Right cardiac atrium (tissue), 5 donors: ENCODE measurements around the gene MRI1. TPM values are rescaled to one million over a fixed set of nuclear protein-coding genes. Genes with fewer than 3 reads are reported as not detected.

Source experiments
- ATAC-seq, 2 donors: fragments of 200-7000 bp; cut with Tn5 transposase; one replicate each; pipeline versions ENCODE4 v1.8.0 to v1.9.1; 2020; ENCODE audit warnings: moderate library complexity in 2 of 2, mild to moderate bottlenecking in 1 of 2
- DNase-seq, 3 donors: peaks; one replicate each; pipeline ENCODE4 v3.0.0-alpha.2; 2020
- H3K27ac ChIP-seq: one replicate; pipeline ENCODE4 v1.5.1; 2013; ENCODE audit warnings: mild to moderate bottlenecking, low read length, control low read depth, moderate library complexity
- H3K27me3 ChIP-seq: one replicate; pipeline ENCODE4 v1.6.1; 2013; ENCODE audit not compliant: control insufficient read depth, insufficient read depth
- H3K4me1 ChIP-seq: one replicate; pipeline ENCODE4 v1.6.1; 2013; ENCODE audit warnings: low read length; ENCODE audit not compliant: control insufficient read depth, insufficient read depth
- H3K4me3 ChIP-seq: one replicate; pipeline ENCODE4 v1.5.1; 2013; ENCODE audit warnings: low read length, control low read depth
- H3K9me3 ChIP-seq: one replicate; pipeline ENCODE4 v1.6.1; 2013; ENCODE audit warnings: low read length; ENCODE audit not compliant: control insufficient read depth
- WGBS: extraction: QIAGEN DNeasy Blood & Tissue Kit; methylation state at CpG from one replicate; pipeline ENCODE4 v1.1.7; 2013; 5-methylcytosine and 5-hydroxymethylcytosine counted together
- intact Hi-C, 4 donors: fragments of 100-400 bp; cut with DNase I; formaldehyde crosslinking; loops; one replicate each; pipeline versions ENCODE4 v1.11.0 to v1.14.0; 2022 to 2023
- polyA plus RNA-seq: library from polyadenylated mRNA; stranded (reverse); fragments of 200-250 nt; gene quantifications from one replicate; pipeline ENCODE4 v1.2.3, GENCODE V29; 2013
- total RNA-seq, 4 donors: library from RNA; stranded (reverse); fragmentation: NEBNext Ultra II Directional; extraction: Animal tissue kit (Norgen Biotek cat#: 25700); gene quantifications; one replicate each; pipeline ENCODE4 v1.2.1, GENCODE V29; 2021
- donor health status: healthy with polysubstance abuse.
- donor health status: DM: no; HTN: yes; CAD: no.
- donor health status: DM: no; HTN: no; CAD: no.
- donor health status: DM: no; HTN: yes; CAD: no; lungs with severe emphysema.
- donor health status: DM: yes; HTN: yes; CAD: no.

The MRI1 gene
- total and polyA plus RNA-seq, 5 donors, result 11.2 to 21.2 (median 16.7) TPM

DNA sequence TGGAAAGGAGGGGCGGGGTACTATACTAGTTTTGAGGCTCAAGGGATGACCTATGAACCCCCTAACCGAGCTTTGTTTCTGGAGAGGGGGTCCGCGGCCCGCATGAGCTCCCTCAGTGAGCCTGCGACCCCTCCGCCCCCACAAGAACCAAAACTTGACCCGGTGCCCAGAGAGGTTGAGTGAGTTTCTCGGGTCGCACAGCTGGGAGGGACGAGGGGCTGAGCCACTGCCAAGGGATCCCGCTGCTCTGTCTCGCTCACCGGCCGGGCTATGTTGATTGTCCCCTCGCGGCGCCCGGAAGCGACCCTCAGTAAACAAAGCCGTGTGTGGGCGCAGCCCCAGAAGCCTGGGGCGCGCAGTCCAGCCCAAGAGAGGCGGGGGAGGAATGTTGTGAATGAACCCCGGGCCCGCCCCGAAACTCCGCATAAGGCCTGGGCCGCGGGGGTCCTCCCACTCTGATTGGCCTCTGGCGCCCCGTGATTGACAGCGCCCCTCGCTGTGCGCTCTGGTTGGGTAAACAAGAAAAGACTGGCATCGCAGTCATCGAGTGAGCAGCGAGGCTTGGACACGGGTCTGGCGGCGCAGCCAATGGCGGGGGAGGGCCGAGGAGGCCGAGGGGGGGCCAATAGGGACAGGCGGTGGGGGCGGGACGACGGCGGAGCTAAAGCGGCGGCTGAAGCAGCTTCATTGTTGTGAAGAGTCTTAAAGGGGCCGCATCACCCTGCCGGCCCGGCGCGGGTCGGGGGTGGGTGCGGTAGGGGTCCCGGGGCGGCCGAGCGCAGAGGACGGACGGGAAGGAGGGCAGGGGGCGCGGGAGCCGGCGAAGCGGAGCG is 30.7 kb downstream of the MRI1 start, which contains the start of gene ZSWIM4:
TSS of gene ZSWIM4 (plus strand) at position 687 of the 833 bp plus-strand sequence. CDS start 206 bp downstream, outside the sequence.
- ATAC-seq (peak; percentile 97 to 98), DNase-seq (peak; percentile 99 to 100 (median 100))
- peak within 1 kb of the TSS; percentile 97 for H3K4me3 ChIP-seq
- intact Hi-C loops, result loop anchor here in 3 of 4 donors (5.0 kb wide), 2 partner anchors 37 to 67 kb away; no protein-coding TSS in a partner anchor
- peak within 1 kb of the TSS; percentile 86 for H3K27ac ChIP-seq
- no peaks in the 10 kb centered on the region for H3K9me3 ChIP-seq
- no peaks in the 10 kb centered on the region for H3K27me3 ChIP-seq
- peaks cover 6% of the 10 kb centered on the region for H3K4me1 ChIP-seq
- WGBS, result under 1% methylated on average over 71 of the region's 71 CpGs

DNA sequence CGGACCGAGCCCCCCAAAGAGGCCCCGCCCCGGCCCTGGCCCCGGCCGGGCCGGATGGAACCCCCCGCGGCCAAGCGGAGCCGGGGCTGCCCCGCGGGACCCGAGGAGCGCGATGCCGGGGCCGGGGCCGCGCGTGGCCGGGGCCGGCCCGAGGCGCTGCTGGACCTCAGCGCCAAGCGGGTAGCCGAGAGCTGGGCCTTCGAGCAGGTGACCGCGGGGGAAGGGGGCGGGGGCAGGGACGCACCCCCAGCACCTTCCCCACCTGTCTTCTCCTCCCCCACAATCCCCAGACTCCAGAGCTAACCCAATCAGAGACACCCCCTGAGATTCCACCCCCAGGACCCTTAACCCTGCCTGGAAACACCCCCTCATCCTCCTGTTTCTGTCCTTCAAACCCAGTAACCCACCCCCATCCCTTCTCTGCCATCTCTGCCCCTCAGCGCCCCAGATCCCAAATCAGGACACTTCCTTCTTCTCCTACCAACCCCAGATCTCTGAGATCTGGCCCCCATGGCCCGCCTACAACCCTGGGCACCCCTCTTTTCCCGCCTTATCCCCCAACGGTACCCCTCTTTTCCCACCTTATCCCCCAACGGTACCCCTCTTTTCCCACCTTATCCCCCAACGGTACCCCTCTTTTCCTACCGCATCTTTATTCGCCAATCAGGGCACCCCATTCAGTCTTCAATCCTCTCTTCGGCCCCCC is 31.4 kb downstream of the MRI1 start:
- Histone ChIP-seq H3K27ac (peak overlapping the region; percentile 86), H3K4me3 (peak overlapping the region; percentile 97), H3K4me1 (peaks cover 6% of the 10 kb centered on the region), H3K27me3 (no peaks in the 10 kb centered on the region), H3K9me3 (no peaks in the 10 kb centered on the region)
- 2% methylated on average over 42 of the region's 42 CpGs for WGBS
- peak in 1 of 2 donors; percentile 3 for ATAC-seq
- intact Hi-C loops, result loop anchor here in 3 of 4 donors (5.0 kb wide), 2 partner anchors 37 to 67 kb away; no protein-coding TSS in a partner anchor
- DNase-seq, result peak in 1 of 3 donors; percentile 69

DNA sequence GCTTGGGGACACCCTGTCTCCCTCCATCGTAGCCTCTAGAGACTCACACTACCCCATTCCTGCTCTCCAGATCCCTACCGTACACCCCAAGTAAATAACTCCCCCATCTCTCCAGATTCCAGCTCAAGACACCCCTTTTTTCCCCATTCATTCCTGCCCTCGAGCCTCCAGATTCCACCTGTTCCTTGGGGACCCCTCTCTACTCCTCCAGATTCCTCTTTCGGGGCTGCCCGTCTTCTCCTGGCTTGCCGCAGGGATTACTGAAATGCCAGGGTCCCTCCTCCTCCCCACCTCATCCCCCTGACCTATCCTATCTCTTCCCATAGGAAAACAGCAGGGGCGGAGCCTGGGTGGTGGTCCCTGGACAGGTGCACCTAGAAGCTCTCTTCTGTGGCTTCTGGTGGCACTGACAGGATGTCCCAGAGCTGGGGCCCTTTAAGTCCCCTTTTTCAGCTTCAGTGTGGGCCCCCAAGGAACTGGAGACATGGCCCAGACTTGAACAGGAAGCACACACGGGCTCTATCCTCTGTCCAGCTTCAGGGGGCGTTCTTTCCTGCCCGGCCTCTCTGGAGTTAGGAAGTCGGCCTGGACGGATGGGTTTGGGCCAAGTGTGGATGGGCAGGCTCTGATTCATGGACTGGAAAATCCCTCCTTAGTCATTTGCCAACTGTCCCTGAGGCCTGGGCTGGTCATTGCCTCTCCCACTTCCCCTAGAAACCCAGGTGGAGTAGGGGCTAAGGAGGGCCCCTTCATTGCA is 32.2 kb downstream of the MRI1 start:
- Histone ChIP-seq H3K27ac (peak overlapping the region; percentile 37), H3K4me3 (peak overlapping the region; percentile 97), H3K4me1 (peaks cover 6% of the 10 kb centered on the region), H3K27me3 (no peaks in the 10 kb centered on the region), H3K9me3 (no peaks in the 10 kb centered on the region)
- ATAC-seq (peak; percentile 50 to 73), DNase-seq (peak; percentile 89 to 92 (median 90))
- intact Hi-C loops, result loop anchor here in 3 of 4 donors (5.0 kb wide), 2 partner anchors 36 to 66 kb away; no protein-coding TSS in a partner anchor
- 9% methylated on average over 12 of the region's 12 CpGs for WGBS

DNA sequence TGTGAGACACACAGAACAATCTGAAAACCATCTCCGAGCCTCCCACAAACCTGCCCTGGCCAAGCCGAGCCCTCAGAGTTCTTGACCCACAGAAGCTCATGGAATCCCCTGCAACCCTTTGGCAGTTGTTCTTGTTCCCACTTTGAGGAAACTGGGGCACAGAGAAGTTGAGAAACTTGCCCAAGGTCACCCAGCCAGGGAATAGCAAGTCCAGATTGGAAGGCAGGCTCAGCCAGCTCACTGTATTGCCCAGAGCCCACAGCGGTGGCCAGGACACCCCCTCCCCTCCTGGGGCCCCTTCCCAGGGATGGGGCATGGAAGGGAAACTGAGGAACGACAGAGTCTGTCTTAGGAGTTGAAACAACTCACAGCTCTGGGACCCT is 32.7 kb downstream of the MRI1 start:
- H3K9me3 ChIP-seq, result no peaks in the 10 kb centered on the region
- ATAC-seq (no peak), DNase-seq (no peak)
- intact Hi-C loops, result loop anchor here in 3 of 4 donors (5.0 kb wide), 2 partner anchors 35 to 65 kb away; no protein-coding TSS in a partner anchor
- no peaks in the 10 kb centered on the region for H3K27me3 ChIP-seq
- peak overlapping the region; percentile 37 for H3K27ac ChIP-seq
- peaks cover 6% of the 10 kb centered on the region for H3K4me1 ChIP-seq
- H3K4me3 ChIP-seq, result no peak overlapping the region
- WGBS, result 57% methylated on average over 4 of the region's 4 CpGs

DNA sequence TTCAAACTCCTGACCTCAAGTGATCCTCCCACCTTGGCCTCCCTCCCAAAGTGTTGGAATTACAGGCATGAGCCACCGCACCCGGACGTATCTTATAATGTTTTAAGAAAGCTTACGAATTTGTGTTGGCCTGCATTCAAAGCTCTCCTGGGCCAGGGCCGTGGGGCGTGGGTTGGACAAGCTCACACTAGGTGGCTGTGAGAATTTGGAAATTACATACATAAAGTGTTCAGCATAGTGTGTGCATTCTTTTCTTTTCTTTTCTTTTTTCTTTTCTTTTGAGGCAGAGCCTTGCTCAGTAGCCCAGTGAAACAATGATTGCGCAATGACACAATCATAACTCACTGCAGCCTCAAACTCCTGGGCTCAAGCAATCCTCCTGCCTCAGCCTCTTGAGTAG is 33.5 kb downstream of the MRI1 start:
- Histone ChIP-seq H3K27me3 (no peaks in the 10 kb centered on the region), H3K27ac (no peak overlapping the region), H3K4me3 (no peak overlapping the region), H3K9me3 (no peaks in the 10 kb centered on the region), H3K4me1 (peaks cover 6% of the 10 kb centered on the region)
- ATAC-seq, result peak in 1 of 2 donors; percentile 2
- DNase-seq, result peak in 2 of 3 donors; percentile 64 to 75
- intact Hi-C loops, result loop anchor here in 3 of 4 donors (5.0 kb wide), 2 partner anchors 34 to 64 kb away; no protein-coding TSS in a partner anchor
- WGBS, result 45% methylated on average over 7 of the region's 7 CpGs

DNA sequence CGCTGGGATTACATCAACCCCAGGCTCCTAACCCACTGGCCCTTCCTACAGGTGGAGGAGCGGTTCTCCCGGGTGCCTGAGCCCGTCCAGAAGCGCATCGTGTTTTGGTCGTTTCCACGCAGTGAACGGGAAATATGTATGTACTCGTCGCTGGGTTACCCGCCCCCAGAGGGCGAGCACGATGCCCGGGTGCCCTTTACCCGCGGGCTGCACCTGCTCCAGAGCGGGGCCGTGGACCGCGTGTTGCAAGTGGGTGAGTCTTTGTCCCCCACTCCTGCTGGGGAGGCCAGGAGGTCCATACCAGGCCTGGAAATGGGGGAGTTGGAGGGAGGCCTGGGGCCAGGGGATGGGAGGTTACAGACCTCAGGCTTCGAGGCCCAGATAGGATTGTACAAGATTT is 35.3 kb downstream of the MRI1 start:
- 96% methylated on average over 22 of the region's 22 CpGs for WGBS
- peaks cover 6% of the 10 kb centered on the region for H3K4me1 ChIP-seq
- DNase-seq (no peak), ATAC-seq (no peak)
- no peak overlapping the region for H3K4me3 ChIP-seq
- H3K9me3 ChIP-seq, result no peaks in the 10 kb centered on the region
- no peak overlapping the region for H3K27ac ChIP-seq
- no peaks in the 10 kb centered on the region for H3K27me3 ChIP-seq
- intact Hi-C loops, result loop anchor here in 3 of 4 donors (5.0 kb wide), 2 partner anchors 33 to 63 kb away; no protein-coding TSS in a partner anchor

DNA sequence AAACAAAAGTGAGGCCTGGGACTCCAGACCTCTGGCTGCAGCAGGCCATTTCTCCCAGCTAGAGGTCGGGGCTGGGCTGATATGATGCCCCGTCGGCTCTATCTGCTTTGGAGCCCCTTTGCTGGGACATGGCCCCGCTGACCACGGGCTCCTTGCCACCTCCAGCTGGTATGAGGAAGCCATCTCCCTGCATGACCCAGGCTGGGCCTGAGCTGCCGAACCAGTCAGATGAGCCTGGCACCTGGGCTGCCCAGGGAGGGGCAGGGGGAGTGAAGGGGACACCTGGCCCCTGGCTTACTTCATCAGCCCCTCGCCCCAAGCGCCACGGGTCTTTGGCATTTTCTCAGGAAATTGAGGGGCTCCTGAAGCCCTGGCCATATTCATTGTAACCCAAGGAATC is 38.7 kb downstream of the MRI1 start:
- H3K4me1 ChIP-seq, result no peaks in the 10 kb centered on the region
- no peaks in the 10 kb centered on the region for H3K9me3 ChIP-seq
- 81% methylated on average over 9 of the region's 9 CpGs for WGBS
- no peak for DNase-seq
- no peak overlapping the region for H3K4me3 ChIP-seq
- intact Hi-C loops, result no loop called here
- no peak overlapping the region for H3K27ac ChIP-seq
- no peak for ATAC-seq
- no peaks in the 10 kb centered on the region for H3K27me3 ChIP-seq

DNA sequence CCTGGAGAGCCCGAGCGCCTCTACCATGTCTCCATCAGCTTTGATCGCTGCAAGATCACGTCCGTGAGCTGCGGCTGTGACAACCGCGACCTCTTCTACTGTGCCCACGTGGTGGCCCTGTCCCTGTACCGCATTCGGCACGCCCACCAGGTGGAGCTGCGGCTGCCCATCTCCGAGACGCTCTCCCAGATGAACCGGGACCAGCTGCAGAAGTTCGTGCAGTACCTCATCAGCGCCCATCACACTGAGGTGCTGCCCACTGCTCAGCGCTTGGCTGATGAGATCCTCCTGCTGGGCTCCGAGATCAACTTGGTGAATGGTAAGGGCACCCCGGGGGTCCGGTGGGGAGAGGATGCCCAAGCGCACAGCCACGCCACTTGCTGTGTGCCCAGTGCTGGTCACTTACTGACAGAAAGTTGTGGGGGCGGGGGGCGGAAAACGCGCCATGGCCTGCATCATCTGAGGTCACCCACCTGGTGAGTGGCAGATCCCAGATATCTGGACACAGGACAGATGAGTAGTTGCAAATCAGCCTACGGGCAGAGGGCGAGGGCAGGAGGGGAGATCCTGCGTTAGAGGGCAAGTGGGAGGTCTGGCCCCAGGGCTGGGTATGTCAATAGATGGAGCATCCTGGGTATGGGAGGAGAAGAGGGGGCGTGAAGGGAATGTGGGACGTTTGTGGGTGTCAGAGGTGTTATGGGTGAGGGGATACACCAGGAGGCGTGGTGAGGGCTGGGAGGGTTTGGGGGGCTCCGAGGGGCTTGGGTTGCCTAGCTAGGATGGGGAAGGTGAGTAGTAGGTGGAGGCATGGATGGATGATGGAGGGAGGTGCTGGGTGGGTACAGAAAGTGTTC is 40.7 kb downstream of the MRI1 start:
- Histone ChIP-seq H3K4me3 (no peak overlapping the region), H3K27me3 (no peaks in the 10 kb centered on the region), H3K4me1 (no peaks in the 10 kb centered on the region), H3K27ac (no peak overlapping the region), H3K9me3 (no peaks in the 10 kb centered on the region)
- ATAC-seq (peak; percentile 62 to 75), DNase-seq (peak; percentile 39 to 78 (median 76))
- 69% methylated on average over 35 of the region's 35 CpGs for WGBS
- intact Hi-C loops, result no loop called here

DNA sequence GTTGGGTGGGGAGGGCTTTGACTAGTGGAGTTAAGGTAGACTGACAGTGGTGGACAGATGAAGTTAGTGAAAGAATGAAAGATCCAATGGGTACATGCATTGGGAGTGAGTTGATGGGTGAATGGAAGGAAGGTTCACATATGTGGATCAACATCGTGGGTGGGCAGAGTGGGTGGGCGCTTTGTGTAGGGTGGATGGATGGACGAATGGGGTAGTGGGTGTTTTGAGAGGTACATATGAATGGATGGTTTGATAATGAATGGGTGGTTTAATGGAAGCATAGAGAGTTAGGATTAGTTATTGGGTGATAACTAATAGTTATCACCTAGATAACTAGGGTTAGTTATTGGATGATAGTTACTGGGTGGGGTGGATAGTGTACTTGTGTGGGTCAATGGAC is 42.4 kb downstream of the MRI1 start:
- H3K27me3 ChIP-seq, result no peaks in the 10 kb centered on the region
- H3K9me3 ChIP-seq, result no peaks in the 10 kb centered on the region
- no peaks in the 10 kb centered on the region for H3K4me1 ChIP-seq
- ATAC-seq (no peak), DNase-seq (no peak)
- H3K4me3 ChIP-seq, result no peak overlapping the region
- intact Hi-C loops, result no loop called here
- no peak overlapping the region for H3K27ac ChIP-seq
- 98% methylated on average over 3 of the region's 3 CpGs for WGBS
